K562 (cell line): ENCODE data around the gene GET3. TPM values are rescaled to one million over a fixed set of nuclear protein-coding genes. Genes with fewer than 3 reads are reported as not detected.
A peak's percentile ranks its signal among the peaks of the same experiment; 100 is the strongest.

Experiments
- ATF3 ChIP-seq, 2 experiments: fragments of 450-650 bp in 1 of 2; sonication (generic) in 1 of 2; formaldehyde crosslinking in 1 of 2; IDR thresholded peaks in 1 of 2; conservative IDR thresholded peaks in 1 of 2; 2 replicates each; pipeline versions ENCODE4 v1.6.1 to v1.8.1; 2016 to 2023; ENCODE audit warnings: mild to moderate bottlenecking in 2 of 2, moderate library complexity in 2 of 2, inconsistent platforms in 1 of 2, missing genetic modification reagents in 1 of 2
- BCLAF1 ChIP-seq, 2 experiments: fragments of 450-650 bp in 1 of 2; IDR thresholded peaks; 2 replicates each; pipeline ENCODE4 v1.6.1; 2011 to 2017; ENCODE audit warnings: low read depth in 2 of 2, antibody characterized with exemption in 1 of 2, borderline replicate concordance in 1 of 2, low read length in 1 of 2, mild to moderate bottlenecking in 1 of 2, mixed read lengths in 1 of 2; ENCODE audit not compliant: control insufficient read depth in 1 of 2
- BRD4 ChIP-seq: fragments of 200-600 bp; sonication (generic); IDR thresholded peaks from 2 replicates; pipeline ENCODE4 v1.6.1; 2017; ENCODE audit warnings: inconsistent platforms
- CREB3L1 ChIP-seq: fragments of 450-650 bp; IDR thresholded peaks from 2 replicates; pipeline ENCODE4 v1.6.1; 2014; ENCODE audit warnings: low read depth, mild to moderate bottlenecking, moderate library complexity, borderline replicate concordance
- ELF2 ChIP-seq: fragments of 250-450 bp; sonication (Bioruptor Pico); IDR thresholded peaks from 2 replicates; pipeline ENCODE4 v1.5.0; 2021; ENCODE audit warnings: mild to moderate bottlenecking
- HMGN3 ChIP-seq: IDR thresholded peaks from 2 replicates; pipeline ENCODE4 v1.6.1; 2011; ENCODE audit warnings: borderline replicate concordance, low read depth, mild to moderate bottlenecking, mixed read lengths, low read length; ENCODE audit not compliant: insufficient read length; ENCODE audit errors: extremely low read depth
- MCM7 ChIP-seq, 2 experiments: fragments of 450-650 bp; IDR thresholded peaks; 2 replicates each; pipeline ENCODE4 v1.6.1; 2016 to 2018
- MXI1 ChIP-seq: IDR thresholded peaks from 2 replicates; pipeline ENCODE4 v1.6.1; 2011; ENCODE audit warnings: low read depth, mild to moderate bottlenecking, improper control_type of control experiment, low read length
- NCOR1 ChIP-seq: fragments of 450-650 bp; IDR thresholded peaks from 2 replicates; pipeline ENCODE4 v1.6.1; 2016; ENCODE audit warnings: mild to moderate bottlenecking, moderate library complexity
- NUFIP1 ChIP-seq: fragments of 450-650 bp; IDR thresholded peaks from 2 replicates; pipeline ENCODE4 v1.6.1; 2018; ENCODE audit not compliant: partially characterized antibody
- PHB ChIP-seq: fragments of 250-450 bp; sonication (Bioruptor Pico); IDR thresholded peaks from 2 replicates; pipeline ENCODE4 v1.5.0; 2021
- RBFOX2 ChIP-seq: fragments of 200-400 bp; formaldehyde crosslinking; IDR thresholded peaks from 2 replicates; pipeline ENCODE4 v1.6.1; 2017; ENCODE audit warnings: low read depth, mild to moderate bottlenecking, low read length, moderate library complexity
- SETDB1 ChIP-seq: IDR thresholded peaks from one replicate; pipeline ENCODE4 v1.6.1; 2012; ENCODE audit warnings: low read length, control low read depth, inconsistent platforms
- ZBTB12 ChIP-seq: fragments of 250-450 bp; sonication (Bioruptor Pico); IDR thresholded peaks from 2 replicates; pipeline ENCODE4 v1.4.0; 2020
- ZBTB34 ChIP-seq: fragments of 250-450 bp; sonication (Bioruptor Pico); IDR thresholded peaks from 2 replicates; pipeline ENCODE4 v1.8.0; 2021; ENCODE audit warnings: mild to moderate bottlenecking, moderate library complexity
- ZNF143 ChIP-seq: sonication (generic); formaldehyde crosslinking; IDR thresholded peaks from 2 replicates; pipeline ENCODE4 v1.9.0; 2022; ENCODE audit warnings: mild to moderate bottlenecking, missing genetic modification reagents
- polyA plus RNA-seq, 8 experiments: library from polyadenylated mRNA; depleted of rRNA in 4 of 8; stranded (reverse) in 5 of 8; unstranded in 3 of 8; fragments of >200 nt; fragmentation: Nextera tagmentation in 2 of 8; fragmentation: Illumina TruSeq in 1 of 8; extraction: Ambion mirVana in 2 of 8; extraction: Trizol in 1 of 8; gene quantifications; 2 replicates each; pipeline versions ENCODE4 v1.2.1 to v1.2.3, GENCODE V29; 2011 to 2014; ENCODE audit warnings: inconsistent platforms in 1 of 8, missing spikeins in 1 of 8
- total RNA-seq, 7 experiments: library from RNA; depleted of rRNA in 6 of 7; stranded (reverse); fragments of >200 nt in 6 of 7; fragmentation: Illumina TruSeq in 2 of 7; extraction: Trizol in 2 of 7; gene quantifications; 2 replicates each; pipeline versions ENCODE4 v1.2.1 to v1.2.3, GENCODE V29; 2011 to 2021; ENCODE audit warnings: low replicate concordance in 1 of 7
- TF ChIP-seq, protein P1 (sequence below): sonication (generic); formaldehyde crosslinking; IDR thresholded peaks from 2 replicates; pipeline ENCODE4 v1.9.0; 2022; ENCODE audit warnings: mild to moderate bottlenecking, missing genetic modification reagents

Gene GET3
- total and polyA plus RNA-seq, 9 of the 15 experiments (the other 6 are each of a cell fraction or from before 2014, with no cell fraction given): 8.3 to 83.5 (median 51.8) TPM

DNA sequence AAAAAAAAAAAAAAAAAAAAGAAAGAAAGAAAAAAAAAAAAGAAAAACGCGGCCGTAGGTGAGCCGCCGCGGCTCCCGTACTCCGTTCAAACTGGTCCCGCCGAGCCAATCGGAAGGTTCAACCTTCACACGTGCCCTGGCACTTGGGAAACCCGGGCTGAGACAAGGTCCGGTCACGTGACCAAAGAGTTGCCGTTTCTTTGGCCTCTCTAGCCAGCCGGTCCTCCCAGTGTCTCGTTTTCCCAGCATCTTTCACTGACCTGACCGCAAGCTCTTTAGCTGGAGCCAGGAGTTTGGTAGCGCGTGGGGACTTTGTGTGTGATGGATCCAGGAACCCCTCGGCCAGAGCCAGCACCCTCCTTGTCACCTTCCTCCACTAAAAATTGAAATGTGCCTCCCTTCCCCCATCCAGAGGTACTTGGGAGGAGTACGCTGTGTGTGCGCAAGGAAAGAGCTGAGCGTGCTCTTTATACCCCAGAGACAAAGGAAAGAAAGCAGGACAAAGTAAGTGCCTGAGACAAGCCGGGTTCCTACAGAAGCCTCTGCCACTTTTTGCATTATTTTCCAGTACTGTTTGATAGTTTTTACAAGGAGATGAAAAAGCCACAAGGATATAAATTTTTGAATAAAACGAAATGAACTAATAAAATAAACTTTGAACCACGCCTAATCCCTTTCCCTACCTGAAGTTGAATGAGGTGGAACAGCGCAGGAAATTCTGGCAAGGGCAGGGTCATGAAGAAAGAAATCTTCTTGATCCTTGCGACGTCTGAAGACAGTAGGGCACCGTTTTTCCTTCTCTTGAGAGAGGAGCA is 14.5 kb upstream of the GET3 start (continued):
- TF ChIP-seq ATF3 (IDR thresholded peaks at IDR 0.05): peak; percentile 50; the same call in 1 of the 2 replicates
- no peak for TF ChIP-seq ATF3 (CRISPR knock-in tag; conservative IDR thresholded peaks at IDR 0.05)
- 0 out of 2 replicates have a peak, but pooled peaks have one; percentile 3 for TF ChIP-seq NCOR1
- TF ChIP-seq HMGN3: peak; percentile 42
- no peak; a peak in 1 of 4 replicates for TF ChIP-seq BCLAF1 (IDR thresholded peaks at IDR 0.05; ENCODE audit: borderline replicate concordance in 1 of 2, control insufficient read depth in 1 of 2, low read depth in 2 of 2, low read length in 1 of 2)
- peak; percentile 59; the same call in 1 of the 2 replicates for TF ChIP-seq ZBTB12
- TF ChIP-seq BRD4: no peak
- TF ChIP-seq PHB (CRISPR knock-in tag): no peak
- TF ChIP-seq, protein P1, sequence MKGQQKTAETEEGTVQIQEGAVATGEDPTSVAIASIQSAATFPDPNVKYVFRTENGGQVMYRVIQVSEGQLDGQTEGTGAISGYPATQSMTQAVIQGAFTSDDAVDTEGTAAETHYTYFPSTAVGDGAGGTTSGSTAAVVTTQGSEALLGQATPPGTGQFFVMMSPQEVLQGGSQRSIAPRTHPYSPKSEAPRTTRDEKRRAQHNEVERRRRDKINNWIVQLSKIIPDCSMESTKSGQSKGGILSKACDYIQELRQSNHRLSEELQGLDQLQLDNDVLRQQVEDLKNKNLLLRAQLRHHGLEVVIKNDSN (CRISPR knock-in tag): peak; percentile 97
- no peak for TF ChIP-seq ZBTB34 (CRISPR knock-in tag)
- TF ChIP-seq ZNF143 (CRISPR knock-in tag): no peak
- no peak; the same call in 1 of the 2 replicates for TF ChIP-seq MXI1
- TF ChIP-seq SETDB1: no peak
- TF ChIP-seq ELF2: no peak
- TF ChIP-seq RBFOX2: peak; percentile 84
- TF ChIP-seq CREB3L1: peak; percentile 79; the same call in 1 of the 2 replicates
- no peak for TF ChIP-seq NUFIP1
- TF ChIP-seq MCM7 (IDR thresholded peaks at IDR 0.05): no peak
